Measurements from ENCODE around the gene REV1. TPM values are rescaled to one million over a fixed set of nuclear protein-coding genes. Genes with fewer than 3 reads are reported as not detected.

REV1 gene
- total and polyA plus RNA-seq, 2 of the 13 experiments (the other 11 are each of a cell fraction or from before 2014, with no cell fraction given) = 49.1 to 71.8 TPM

DNA sequence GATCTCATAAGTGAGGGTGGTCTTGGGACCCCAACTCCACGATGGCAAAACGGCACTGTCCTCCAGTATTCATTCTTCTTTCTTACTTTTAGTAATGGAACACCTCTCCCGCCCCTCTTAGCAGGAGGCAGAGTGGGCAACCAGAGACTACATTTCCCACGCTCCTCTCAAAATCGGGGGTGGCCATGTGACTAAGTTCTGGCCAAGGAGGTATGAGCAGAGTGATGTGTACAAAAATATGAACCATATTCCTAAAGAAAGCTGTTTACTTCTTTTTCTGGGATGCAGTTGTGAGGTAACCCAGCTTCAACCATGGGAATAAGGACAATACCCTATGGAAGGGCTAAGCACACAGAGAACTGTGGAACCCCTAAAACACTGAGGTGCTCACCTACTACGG, 12.8 kb downstream of the REV1 start:
- H3K9ac ChIP-seq (ENCODE audit: insufficient read depth, low read depth, low read length) = no peak overlapping the region
- TF ChIP-seq YEATS4 (CRISPR knock-in tag; IDR thresholded peaks at IDR 0.05; ENCODE audit: borderline replicate concordance) (no peak), ZNF143 (CRISPR knock-in tag; IDR thresholded peaks at IDR 0.05) (0 out of 2 replicates have a peak, but pooled peaks have one; percentile 31), ZNF205 (CRISPR knock-in tag; IDR thresholded peaks at IDR 0.05) (no peak)
- H3K4me3 ChIP-seq (replicated peaks in 1 of 3; ENCODE audit: insufficient read depth in 1 of 3, low read depth in 2 of 3, low read length in 3 of 3) = no peak overlapping the region
- no TSS peak for BruUV-seq (replicated peaks)
- FAIRE-seq (no peak), DNase-seq (ENCODE audit: low spot score) (no peak), ATAC-seq (no peak)
- H3K4me2 ChIP-seq (ENCODE audit: low read depth, low read length) = no peak overlapping the region
- H3K9me3 ChIP-seq (ENCODE audit: low read length) = no peaks in the 10 kb centered on the region
- no peak overlapping the region for H2AFZ ChIP-seq (ENCODE audit: low read length)
- peaks cover 76% of the 10 kb centered on the region for H4K20me1 ChIP-seq (ENCODE audit: insufficient read depth, low read length)
- H3K27me3 ChIP-seq (ENCODE audit: control insufficient read depth in 1 of 2, insufficient read depth in 2 of 2, low read length in 2 of 2) = no peaks in the 10 kb centered on the region
- H3K27ac ChIP-seq (ENCODE audit: extremely low read length, insufficient read depth, low read length) = no peak overlapping the region
- peaks cover 69% of the 10 kb centered on the region for H3K4me1 ChIP-seq (ENCODE audit: insufficient read depth, low read length)
- ChIA-PET POLR2A (no interaction called here), CTCF (ENCODE audit: low intra/inter-chr PET ratio, low total read pairs) (no interaction called here)
- in situ Hi-C loops (cut with HindIII; ENCODE audit: extremely low pct_ligation_motif_present, low pct_unique_long_range_greater_than_20kb) (no loop called here), intact Hi-C loops (cut with micrococcal nuclease; ENCODE audit: unreplicated experiment) (no loop called here)
- 97% methylated on average over 6 of the region's 6 CpGs for WGBS (ENCODE audit: low lambda C conversion rate)
- peaks cover 0 to 1% of the 10 kb centered on the region in 2 experiments; a peak in 3 of 5 replicates for H3K36me3 ChIP-seq (replicated peaks in 1 of 2; ENCODE audit: control insufficient read depth in 1 of 2, insufficient read depth in 2 of 2, low read length in 2 of 2)
- H3K79me2 ChIP-seq (ENCODE audit: insufficient read depth, low read length) = peaks cover 99% of the 10 kb centered on the region

DNA sequence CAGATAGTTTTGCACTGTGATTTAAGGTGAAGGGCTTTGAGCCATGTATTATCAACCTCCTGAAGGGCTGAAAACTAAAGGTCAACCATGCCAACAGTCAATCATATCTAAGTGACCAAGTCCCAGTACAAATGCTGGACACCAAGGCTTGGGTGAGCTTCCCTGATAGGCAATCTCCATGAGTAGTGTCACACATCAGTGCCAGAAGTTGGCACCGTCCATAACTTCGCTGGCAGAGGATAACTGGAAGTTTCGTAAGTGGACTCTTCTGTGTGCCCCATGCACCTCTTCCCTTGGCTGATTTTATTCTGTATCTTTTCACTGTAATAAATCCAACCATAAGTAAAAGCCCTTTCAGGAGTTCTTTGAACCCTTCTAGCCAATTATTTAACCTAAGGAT, 13.2 kb downstream of the REV1 start:
- Histone ChIP-seq H3K27ac (ENCODE audit: extremely low read length, insufficient read depth, low read length) (no peak overlapping the region), H3K4me2 (ENCODE audit: low read depth, low read length) (no peak overlapping the region), H3K36me3 (replicated peaks in 1 of 2; ENCODE audit: control insufficient read depth in 1 of 2, insufficient read depth in 2 of 2, low read length in 2 of 2) (peaks cover 0 to 1% of the 10 kb centered on the region in 2 experiments; a peak in 3 of 5 replicates), H2AFZ (ENCODE audit: low read length) (no peak overlapping the region), H3K79me2 (ENCODE audit: insufficient read depth, low read length) (peaks cover 99% of the 10 kb centered on the region), H4K20me1 (ENCODE audit: insufficient read depth, low read length) (peaks cover 76% of the 10 kb centered on the region), H3K27me3 (ENCODE audit: control insufficient read depth in 1 of 2, insufficient read depth in 2 of 2, low read length in 2 of 2) (no peaks in the 10 kb centered on the region), H3K4me3 (replicated peaks in 1 of 3; ENCODE audit: insufficient read depth in 1 of 3, low read depth in 2 of 3, low read length in 3 of 3) (no peak overlapping the region), H3K9me3 (ENCODE audit: low read length) (no peaks in the 10 kb centered on the region), H3K4me1 (ENCODE audit: insufficient read depth, low read length) (peaks cover 69% of the 10 kb centered on the region), H3K9ac (ENCODE audit: insufficient read depth, low read depth, low read length) (no peak overlapping the region)
- DNase-seq (ENCODE audit: low spot score) (no peak), FAIRE-seq (peak; percentile 4), ATAC-seq (no peak)
- CTCF ChIA-PET (ENCODE audit: low intra/inter-chr PET ratio, low total read pairs) = no interaction called here
- BruUV-seq (replicated peaks) = no TSS peak
- intact Hi-C loops (cut with micrococcal nuclease; ENCODE audit: unreplicated experiment) (no loop called here), in situ Hi-C loops (cut with HindIII; ENCODE audit: extremely low pct_ligation_motif_present, low pct_unique_long_range_greater_than_20kb) (no loop called here)
- POLR2A ChIA-PET = no interaction called here
- WGBS (ENCODE audit: low lambda C conversion rate) = 94% methylated on average over 3 of the region's 3 CpGs
- TF ChIP-seq ZNF768 (CRISPR knock-in tag; IDR thresholded peaks at IDR 0.05) = no peak
- no peak for TF ChIP-seq RFXANK (CRISPR knock-in tag; IDR thresholded peaks at IDR 0.05)
- TF ChIP-seq, protein P1, sequence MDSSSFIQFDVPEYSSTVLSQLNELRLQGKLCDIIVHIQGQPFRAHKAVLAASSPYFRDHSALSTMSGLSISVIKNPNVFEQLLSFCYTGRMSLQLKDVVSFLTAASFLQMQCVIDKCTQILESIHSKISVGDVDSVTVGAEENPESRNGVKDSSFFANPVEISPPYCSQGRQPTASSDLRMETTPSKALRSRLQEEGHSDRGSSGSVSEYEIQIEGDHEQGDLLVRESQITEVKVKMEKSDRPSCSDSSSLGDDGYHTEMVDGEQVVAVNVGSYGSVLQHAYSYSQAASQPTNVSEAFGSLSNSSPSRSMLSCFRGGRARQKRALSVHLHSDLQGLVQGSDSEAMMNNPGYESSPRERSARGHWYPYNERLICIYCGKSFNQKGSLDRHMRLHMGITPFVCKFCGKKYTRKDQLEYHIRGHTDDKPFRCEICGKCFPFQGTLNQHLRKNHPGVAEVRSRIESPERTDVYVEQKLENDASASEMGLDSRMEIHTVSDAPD (CRISPR knock-in tag; IDR thresholded peaks at IDR 0.05) = no peak
- no peak for TF ChIP-seq STAT5B (CRISPR knock-in tag; IDR thresholded peaks at IDR 0.05)
- no peak for TF ChIP-seq ZNF619 (CRISPR knock-in tag; IDR thresholded peaks at IDR 0.05)
- TF ChIP-seq ZNF616 (CRISPR knock-in tag; IDR thresholded peaks at IDR 0.05; ENCODE audit: low read depth) = no peak
- no peak for TF ChIP-seq EEA1 (CRISPR knock-in tag; IDR thresholded peaks at IDR 0.05; ENCODE audit: borderline replicate concordance)
- TF ChIP-seq, protein P2, sequence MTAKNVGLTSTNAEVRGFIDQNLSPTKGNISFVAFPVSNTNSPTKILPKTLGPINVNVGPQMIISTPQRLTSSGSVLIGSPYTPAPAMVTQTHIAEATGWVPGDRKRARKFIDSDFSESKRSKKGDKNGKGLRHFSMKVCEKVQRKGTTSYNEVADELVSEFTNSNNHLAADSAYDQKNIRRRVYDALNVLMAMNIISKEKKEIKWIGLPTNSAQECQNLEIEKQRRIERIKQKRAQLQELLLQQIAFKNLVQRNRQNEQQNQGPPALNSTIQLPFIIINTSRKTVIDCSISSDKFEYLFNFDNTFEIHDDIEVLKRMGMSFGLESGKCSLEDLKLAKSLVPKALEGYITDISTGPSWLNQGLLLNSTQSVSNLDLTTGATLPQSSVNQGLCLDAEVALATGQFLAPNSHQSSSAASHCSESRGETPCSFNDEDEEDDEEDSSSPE (CRISPR knock-in tag; IDR thresholded peaks at IDR 0.05) = no peak
- TF ChIP-seq MIER2 (CRISPR knock-in tag; IDR thresholded peaks at IDR 0.05) = no peak
- TF ChIP-seq, protein P3, sequence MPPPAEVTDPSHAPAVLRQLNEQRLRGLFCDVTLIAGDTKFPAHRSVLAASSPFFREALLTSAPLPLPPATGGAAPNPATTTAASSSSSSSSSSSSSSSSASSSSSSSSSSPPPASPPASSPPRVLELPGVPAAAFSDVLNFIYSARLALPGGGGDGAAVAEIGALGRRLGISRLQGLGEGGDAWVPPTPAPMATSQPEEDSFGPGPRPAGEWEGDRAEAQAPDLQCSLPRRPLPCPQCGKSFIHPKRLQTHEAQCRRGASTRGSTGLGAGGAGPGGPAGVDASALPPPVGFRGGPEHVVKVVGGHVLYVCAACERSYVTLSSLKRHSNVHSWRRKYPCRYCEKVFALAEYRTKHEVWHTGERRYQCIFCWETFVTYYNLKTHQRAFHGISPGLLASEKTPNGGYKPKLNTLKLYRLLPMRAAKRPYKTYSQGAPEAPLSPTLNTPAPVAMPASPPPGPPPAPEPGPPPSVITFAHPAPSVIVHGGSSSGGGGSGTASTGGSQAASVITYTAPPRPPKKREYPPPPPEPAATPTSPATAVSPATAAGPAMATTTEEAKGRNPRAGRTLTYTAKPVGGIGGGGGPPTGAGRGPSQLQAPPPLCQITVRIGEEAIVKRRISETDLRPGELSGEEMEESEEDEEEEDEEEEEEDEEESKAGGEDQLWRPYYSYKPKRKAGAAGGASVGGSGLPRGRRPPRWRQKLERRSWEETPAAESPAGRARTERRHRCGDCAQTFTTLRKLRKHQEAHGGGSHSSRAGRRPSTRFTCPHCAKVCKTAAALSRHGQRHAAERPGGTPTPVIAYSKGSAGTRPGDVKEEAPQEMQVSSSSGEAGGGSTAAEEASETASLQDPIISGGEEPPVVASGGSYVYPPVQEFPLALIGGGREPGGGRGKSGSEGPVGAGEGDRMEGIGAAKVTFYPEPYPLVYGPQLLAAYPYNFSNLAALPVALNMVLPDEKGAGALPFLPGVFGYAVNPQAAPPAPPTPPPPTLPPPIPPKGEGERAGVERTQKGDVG (CRISPR knock-in tag; IDR thresholded peaks at IDR 0.05; ENCODE audit: borderline replicate concordance) = no peak
- no peak for TF ChIP-seq MBNL3 (CRISPR knock-in tag; conservative IDR thresholded peaks at IDR 0.05)
- no peak for TF ChIP-seq DNMT1 (CRISPR knock-in tag; IDR thresholded peaks at IDR 0.05)
